DMS153 treated with DMSO at 0.1 percent for 48 hours (cell line): ENCODE results near the gene RTN4.
A peak's percentile ranks its signal among the peaks of the same experiment; 100 is the strongest.

Experiments used
- DNase-seq: peaks from one replicate; lab custom pipeline; 2025; ENCODE audit not compliant: unreplicated experiment; lab: John Stamatoyannopoulos, UW

Gene RTN4

DNA sequence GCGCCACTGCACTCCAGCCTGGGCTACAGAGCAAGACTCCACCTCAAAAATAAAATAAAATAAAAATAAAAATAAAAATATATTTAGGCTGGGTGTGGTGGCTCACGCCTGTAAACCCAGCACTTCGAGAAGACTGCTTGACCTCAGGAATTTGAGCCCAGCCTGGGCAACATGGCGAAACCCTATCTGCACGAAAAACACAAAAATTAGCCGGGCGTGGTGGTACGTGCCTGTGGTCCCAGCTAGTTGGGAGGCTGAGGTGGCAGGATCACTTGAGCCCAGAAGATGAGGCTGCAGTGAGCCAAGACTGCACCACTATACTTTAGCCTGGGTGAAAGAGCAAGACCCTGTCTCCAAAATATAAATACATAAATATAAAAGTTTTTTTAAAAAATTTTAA lies 6.4 kb downstream of the RTN4 start:
- DNase-seq = no peak

DNA sequence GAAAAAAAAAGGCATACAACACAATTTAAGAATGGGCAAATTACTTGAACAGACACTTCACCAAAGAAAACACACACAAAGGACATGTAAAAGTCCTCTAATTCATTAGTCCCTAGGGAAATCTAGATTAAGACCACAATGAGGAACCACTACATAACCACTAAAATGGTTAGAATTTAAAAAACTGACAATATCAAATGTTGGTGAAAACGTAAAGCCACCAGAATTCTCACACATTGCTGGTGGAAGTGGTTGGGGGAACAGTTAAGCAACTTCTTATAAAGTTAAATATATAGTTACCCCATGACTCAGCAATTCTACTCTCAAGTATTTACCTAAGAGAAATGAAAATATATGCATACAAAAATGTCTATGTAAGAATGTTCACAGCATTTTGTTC lies 11.8 kb downstream of the RTN4 start:
- DNase-seq = no peak

DNA sequence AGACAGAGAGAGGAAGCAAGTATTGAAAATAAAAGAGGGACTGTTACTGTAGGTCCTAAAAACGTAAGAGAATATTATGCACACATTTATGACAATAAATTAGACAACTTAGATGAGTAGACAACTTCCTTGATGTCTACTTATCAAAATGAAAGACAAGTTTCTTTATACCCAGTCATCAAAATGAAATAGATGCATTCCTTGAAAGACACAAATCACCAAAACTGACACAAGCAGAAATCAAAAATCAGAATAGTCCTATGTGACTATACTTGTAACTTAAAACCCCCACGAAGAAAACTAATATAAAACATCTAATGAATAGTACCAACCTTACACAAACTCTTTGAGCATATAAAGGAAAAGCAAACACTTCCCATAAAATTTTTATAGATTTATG lies 14.5 kb downstream of the RTN4 start:
- no peak for DNase-seq

DNA sequence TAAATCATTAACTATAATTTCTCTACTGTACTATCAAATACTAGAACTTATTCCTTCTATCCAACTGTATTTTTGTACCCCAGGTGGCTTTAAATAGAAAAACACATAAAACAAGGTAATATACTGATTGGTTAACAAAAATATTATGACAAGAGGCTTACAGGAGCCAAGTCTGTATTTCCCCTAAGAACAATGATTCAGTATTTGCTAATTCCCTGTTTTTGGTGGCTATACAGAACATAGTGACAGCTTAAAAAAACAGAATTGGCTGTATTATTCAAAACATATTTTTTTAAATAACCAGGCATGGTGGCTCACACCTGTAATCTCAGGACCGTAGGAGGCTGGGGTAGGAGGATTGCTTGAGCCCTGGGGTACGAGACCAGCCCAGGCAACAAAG lies 16.3 kb downstream of the RTN4 start:
- DNase-seq = no peak

DNA sequence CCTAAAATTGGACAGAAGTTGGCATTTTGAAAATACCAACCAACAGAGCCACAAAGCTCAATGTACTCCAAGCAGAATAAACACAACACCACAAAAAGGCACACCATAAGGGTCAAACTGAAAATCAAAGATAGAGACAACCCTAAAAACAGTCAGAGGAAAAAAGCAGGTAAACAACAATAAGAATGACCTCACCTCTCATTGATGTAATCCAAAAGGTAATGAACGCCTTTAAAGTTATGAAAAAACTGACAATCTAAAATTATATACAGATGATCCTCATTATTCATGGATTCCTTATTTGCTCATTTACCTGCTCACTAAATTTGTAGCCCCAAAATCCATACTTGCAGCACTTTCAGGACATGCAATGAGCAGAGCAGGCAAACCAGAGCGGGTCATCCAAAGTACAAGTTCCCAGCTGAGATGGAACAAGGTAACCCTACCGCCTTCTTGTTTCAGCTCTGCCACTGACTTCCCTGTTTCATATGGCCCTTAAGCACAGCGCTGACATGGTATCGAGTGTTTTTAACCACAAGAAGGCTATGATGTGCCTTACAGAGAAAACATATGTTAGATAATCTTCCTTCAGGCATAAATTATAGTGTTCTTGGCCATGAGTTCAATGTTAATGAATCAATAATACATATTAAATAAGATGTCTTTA lies 17.0 kb downstream of the RTN4 start:
- DNase-seq = no peak

DNA sequence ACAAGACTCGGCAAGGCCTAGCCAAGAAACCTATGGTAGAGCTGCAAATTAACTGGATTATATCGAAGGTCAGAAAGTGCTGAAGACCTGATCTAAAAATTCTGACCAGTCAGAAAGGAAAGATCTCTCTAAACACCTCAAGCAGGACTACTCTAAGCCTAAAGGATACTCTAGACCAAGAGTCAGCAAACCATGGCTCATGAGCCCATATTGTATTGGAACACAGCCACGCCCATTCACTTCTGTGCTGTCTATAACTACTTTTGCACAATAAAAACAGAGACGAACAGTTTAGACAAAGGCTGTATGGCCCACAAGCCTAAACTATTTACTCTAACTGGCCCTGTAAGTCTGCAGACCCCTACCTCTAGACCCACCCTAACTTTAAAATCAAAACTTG lies 18.7 kb downstream of the RTN4 start:
- DNase-seq = no peak

DNA sequence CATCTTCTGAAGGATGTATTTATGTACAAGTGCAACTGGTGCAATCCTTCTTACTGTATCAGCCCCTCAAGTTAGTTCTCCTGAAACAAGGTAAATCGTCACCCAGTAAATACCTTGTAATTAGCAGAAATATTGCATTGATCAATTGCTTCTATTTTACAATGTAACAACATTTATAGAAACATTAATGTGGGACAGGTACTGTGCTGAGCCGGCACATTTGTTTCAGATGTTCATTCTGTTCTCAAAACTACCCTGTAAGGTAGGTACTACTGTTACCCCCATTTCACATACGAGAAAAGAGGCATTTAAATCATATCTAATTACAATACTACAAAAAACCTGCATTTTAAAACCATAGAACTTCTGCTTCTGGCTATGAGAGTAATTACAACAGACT lies 19.5 kb downstream of the RTN4 start:
- DNase-seq = no peak

DNA sequence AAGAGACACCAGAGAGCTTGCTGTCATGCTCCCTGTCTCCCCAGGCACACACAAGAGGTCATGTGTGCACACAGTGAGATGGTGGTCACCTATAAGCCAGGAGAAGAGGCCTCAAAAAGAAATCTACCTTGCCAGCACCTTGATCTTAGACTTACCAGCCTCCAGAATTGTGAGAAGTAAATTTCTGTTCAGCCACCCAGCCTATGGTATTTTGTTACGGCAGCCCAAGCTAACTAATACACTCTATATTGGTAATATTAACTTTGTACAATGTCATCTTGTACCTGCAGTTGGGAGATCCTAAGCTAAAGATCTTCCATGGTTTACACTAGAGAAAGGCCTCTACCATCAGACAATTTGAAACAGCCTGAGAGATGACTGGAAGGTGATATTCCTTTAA lies 21.2 kb downstream of the RTN4 start:
- DNase-seq = no peak

DNA sequence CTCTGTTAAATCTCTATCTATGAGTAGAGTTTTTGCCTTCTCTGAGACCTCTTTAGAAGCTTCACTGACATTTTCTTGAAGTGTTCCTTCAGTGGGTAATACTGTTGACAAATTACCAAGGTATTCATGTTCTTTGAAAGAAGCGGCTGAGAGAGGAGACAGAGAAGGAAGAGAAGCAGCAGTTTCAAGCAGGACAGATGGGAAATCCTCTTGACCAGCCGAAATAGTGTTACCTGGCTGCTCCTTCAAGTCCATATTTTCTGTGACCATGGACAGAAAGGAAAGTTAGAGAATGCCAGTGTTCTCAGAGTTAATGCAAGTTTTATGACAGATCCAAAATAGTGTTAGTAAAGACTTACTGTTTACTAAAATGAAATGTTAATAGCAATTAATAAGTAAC lies 23.0 kb downstream of the RTN4 start:
- DNase-seq = no peak

DNA sequence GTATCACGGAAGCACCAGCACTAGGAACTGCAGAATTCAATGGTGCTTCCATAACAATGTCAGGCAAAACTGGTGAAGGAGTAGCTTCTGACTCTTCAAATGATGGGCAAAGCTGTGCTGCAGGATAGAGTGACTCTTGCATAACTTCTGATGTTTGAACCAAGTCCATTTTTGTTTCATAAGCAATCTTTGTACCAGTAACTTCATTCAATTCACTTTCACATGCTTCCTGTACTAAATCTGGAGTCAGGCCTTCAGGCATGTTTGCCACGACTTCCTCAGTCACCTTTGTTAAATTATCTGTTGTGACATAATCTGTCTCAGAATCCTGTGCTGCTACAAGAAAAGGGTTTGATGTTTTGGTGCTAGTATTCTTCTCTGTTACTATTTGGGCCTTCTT lies 24.0 kb downstream of the RTN4 start:
- no peak for DNase-seq

DNA sequence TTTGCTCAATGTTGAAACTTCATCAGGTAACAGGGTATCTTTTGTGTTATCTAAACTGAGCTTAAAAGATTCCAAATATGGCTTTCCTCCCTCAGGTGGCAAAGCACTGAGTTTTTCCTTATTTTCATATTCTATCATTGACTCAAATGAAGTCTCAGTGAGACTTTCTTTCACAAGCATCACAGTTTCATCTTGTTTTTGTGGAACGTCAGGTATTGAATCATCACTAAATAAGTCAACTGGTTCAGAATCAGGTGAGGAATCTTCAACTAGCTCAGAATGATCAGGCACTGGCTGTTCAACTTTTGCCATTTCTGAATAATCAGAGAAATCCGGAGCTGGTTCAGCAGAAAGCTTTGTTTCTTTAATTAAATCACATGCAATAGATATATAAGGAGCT lies 24.6 kb downstream of the RTN4 start:
- no peak for DNase-seq

DNA sequence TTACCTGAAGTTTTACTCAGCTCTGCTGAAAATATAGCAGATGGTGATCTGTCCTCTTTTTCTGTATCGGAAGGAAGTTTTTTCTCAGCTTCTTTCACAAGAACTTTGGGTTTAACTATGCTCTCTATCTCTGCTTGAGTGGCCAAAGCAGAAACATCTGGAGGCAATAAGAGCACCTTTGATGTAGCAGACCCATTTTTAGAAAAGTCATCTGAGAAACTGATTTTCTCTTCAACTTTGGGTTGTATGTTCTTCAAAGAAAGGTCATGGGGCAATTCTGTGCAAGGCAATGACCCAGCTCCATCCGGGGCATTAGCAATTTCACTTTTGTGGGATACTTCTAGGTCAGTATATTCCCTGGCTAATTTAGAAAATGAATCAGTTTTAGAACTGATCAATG lies 25.2 kb downstream of the RTN4 start:
- DNase-seq = no peak

DNA sequence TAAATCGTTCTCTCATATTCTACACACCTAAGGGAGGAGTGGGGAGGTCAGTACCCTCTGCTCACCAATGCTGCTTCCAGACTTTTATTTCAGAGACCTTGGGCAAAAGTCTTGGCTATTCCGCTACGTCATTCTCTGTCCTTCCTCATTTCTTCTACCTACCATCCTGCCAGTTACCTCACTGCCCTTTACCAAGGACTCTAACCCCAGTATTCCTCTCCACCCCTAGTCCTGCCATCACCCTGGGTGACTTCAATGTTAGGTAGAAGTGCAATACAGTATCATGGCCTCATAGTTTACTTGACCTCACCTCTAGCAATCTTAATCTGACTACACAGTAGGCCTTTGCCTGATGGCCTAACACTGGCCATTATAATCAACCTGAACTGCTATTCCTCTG lies 27.8 kb downstream of the RTN4 start:
- no peak for DNase-seq

DNA sequence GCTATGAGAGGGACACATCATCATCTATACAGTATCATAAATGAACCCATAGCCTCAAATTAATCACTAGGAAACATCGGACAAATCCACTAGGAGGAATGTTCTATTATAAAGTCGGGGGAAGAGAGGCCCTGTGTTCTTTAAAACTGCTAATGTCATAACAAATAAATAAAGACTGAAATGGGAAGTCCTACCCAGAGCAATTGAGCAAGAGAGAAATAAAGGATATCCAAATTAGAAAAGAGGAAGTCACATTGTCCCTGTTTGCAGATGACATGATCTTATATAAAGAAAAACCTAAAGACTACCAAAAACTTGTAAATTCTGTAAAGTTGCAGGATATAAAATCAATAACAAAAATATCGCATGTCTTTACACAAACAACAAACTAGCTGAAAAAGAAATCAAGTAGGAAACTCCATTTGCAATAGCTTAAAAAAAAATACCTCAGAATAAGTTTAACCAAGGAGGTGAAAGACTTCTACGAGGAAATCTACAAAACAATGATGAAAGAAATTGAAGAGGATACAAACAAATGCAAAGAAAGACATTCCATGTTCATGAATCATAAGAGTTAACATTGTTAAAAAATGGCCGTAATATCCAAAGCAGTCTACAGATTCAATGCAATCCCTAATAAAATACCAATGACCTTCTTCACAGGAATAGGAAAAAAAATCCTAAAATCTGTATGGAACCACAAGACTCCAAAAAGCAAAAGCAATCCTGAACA lies 30.6 kb downstream of the RTN4 start:
- DNase-seq = no peak

DNA sequence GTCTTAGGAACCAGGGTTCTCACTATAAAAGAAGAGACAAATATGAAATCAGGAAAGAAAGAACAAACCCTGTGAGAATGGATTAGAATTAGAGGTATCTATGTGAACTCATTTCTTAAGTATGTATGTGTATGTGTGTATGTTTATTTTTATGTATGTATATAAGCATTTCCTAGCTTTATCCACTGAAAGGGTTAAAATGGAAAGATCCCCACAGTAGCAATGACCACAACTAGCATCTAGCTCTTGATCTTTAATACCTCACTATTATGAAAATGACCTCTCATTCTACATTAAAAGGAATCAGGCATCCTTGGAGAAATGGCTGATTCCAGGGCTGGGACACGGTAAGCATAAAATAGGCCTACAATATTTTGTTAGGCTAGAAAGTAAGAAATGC lies 31.6 kb downstream of the RTN4 start:
- no peak for DNase-seq

DNA sequence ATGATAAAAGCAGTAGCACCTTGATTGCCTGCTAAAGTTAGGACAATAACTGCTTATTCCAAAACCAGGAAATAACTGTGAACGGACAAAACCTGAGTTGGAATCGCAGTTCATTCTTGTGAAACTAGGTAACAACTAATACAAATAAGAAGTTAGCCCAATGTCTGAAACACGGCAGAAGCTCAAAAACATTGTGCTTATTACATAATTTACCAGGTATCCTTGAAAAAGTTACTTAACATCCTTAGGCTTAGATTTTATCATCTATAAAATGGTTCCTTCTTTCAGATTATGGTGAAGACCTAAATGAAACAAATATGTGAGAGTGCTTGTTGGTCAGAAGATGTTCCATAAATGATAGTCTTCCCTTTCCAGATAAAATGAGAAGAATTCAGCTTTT lies 32.4 kb downstream of the RTN4 start:
- DNase-seq = no peak

DNA sequence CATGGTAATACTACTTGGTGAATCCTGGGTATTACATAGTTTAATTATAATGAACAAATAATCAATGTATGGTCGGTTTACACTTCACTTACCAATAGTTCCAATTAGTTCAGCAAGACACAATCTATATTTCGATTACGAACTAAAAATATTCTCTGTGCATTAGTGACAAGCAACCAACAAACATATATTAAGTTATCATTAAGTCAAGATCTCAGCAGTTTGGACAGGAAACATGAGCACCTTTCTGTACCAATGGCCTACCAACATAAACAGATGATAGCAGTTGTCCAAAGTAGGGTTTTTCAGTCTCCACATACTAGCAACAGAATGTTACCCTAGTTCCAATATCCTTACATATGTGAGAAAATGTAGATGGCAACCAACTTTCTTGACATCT lies 32.8 kb downstream of the RTN4 start:
- no peak for DNase-seq

DNA sequence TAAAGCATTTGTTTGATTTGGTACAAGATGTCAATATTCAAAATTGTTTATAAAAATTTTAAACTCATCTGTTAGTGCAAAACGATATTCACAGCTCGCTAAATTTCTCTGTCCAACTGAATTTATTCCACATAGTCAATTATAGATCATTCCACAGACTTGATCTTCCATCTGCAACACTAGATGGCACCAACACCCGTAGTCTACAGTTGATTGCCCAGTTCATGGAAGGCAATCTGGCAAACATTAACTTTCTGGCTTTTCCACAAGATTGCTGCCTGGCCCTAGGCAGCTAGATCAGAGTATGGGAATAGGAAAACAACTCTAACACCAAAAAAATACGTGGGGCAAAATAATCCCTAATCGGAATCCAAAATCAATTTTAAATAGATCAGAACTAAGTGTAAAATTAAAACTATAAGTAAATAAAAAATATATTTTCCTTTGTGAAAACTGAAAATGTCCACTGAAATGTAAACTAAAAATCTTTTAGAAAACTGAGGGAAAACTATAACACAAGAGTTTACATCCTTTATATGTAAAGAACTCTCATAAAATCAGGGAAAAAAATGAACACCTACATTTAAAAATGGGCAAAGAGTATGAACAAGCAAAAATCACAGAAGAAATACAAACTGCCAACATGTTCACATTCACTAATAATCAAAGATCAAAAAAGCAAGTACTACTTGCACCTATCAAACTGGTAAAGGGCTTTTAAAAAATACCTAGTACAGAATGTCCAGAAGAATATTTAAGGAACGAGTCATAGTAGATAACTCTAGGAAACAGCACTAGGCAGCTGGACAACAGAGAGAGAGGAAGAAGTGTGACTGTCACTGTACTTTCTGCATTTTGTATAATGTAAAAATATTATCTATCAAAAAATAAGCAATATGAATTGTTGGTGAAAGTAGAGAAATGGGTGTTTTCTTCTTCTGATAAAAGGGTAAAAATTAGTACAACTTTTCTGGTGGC lies 35.0 kb downstream of the RTN4 start:
- peak; percentile 20 for DNase-seq

DNA sequence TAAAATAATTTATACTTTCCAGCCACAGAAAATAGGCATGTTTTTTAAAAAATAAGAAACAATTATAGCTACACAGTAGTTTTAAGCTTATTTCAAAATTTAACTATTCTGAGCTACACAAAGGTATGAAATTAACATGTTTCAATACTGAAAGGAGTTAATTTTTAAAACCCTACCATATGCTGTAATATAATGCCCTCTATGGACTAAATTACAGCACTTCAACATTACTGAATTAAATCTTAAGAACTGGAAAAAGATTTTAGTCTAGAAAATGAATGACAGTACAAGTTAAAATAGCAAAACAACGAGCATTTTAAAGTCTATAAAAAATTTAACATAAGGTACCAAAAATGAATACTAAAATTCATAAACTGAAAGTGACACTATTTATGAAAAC lies 36.3 kb downstream of the RTN4 start:
- DNase-seq = no peak

DNA sequence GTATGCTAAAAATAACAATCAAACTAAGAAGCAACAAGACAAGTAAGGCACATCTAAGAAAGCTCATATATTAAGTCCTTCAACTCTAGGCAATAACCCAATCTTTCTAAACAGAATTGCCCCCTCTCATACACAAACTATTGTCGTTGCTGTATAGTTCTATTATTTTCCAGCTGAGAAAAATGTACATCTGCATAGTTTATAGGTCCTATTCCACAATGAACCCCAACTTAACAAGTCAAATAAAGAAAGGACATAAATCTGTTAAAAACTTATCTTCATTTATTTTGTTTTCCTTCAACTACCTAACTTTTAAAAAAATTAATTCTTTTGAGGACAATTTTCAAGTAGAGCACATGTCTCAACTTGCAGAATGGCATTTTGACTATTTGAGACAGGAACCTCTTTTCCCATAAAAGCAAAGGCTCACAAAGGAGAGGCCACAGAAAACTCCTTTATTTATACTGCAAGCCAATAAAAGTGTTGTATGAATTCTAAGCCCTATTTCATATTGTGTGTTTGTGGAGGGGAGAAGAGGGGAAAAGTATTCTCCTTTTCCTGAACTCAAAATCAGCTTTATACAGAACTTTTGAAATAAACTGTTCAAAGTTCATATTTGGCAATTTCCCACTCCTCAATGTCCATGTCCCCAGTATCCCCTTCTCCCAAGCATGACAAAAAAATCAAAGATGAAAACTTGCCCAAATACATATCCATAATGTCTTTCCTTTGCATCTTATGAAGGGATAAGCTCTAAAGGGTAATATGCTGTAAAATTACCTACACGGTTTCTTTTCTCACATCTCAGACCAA lies 37.4 kb downstream of the RTN4 start:
- DNase-seq = no peak
